K562 (cell line): ENCODE results near the gene NLRP4. TPM values are rescaled to one million over a fixed set of nuclear protein-coding genes. Genes with fewer than 3 reads are reported as not detected.
A peak's percentile ranks its signal among the peaks of the same experiment; 100 is the strongest.

Experiments used
- EHMT2 ChIP-seq: fragments of 450-650 bp; IDR thresholded peaks from 2 replicates; pipeline ENCODE4 v1.6.1; 2018; ENCODE audit warnings: antibody characterized with exemption
- ETV6 ChIP-seq, 3 experiments: fragments of 150-350 bp in 1 of 3; sonication (generic) in 1 of 3; formaldehyde crosslinking in 1 of 3; IDR thresholded peaks; 2 replicates each; pipeline versions ENCODE4 v1.6.1 to v1.8.0; 2014 to 2022; ENCODE audit warnings: borderline replicate concordance in 2 of 3, low read depth in 2 of 3, antibody characterized with exemption in 1 of 3, low read length in 1 of 3, mild to moderate bottlenecking in 1 of 3, missing genetic modification reagents in 1 of 3
- KLF1 ChIP-seq: fragments of 450-650 bp; IDR thresholded peaks from 2 replicates; pipeline ENCODE4 v1.6.1; 2016; ENCODE audit warnings: missing genetic modification characterization, missing compliant biosample characterization
- MAFF ChIP-seq: IDR thresholded peaks from 2 replicates; pipeline ENCODE4 v1.6.1; 2012; ENCODE audit warnings: low read length, improper control_type of control experiment
- MYC ChIP-seq, 2 experiments: fragments of 250-450 bp in 1 of 2; sonication (Bioruptor Pico) in 1 of 2; IDR thresholded peaks; 2 replicates each; pipeline versions ENCODE4 v1.5.1 to v1.6.1; 2012 to 2021; ENCODE audit warnings: low read depth in 2 of 2, borderline replicate concordance in 1 of 2, improper control_type of control experiment in 1 of 2, low read length in 1 of 2, mild to moderate bottlenecking in 1 of 2, moderate library complexity in 1 of 2
- NFIC ChIP-seq: fragments of 450-650 bp; IDR thresholded peaks from 2 replicates; pipeline ENCODE4 v1.6.1; 2017; ENCODE audit warnings: mild to moderate bottlenecking, inconsistent platforms
- SP1 ChIP-seq: sonication (generic); formaldehyde crosslinking; IDR thresholded peaks from 2 replicates; pipeline ENCODE4 v1.8.1; 2022; ENCODE audit warnings: mild to moderate bottlenecking, missing genetic modification reagents
- TBP ChIP-seq: optimal IDR thresholded peaks from 2 replicates; pipeline ENCODE3; 2011; ENCODE audit warnings: low read depth, low read length, improper control_type of control experiment
- polyA plus RNA-seq, 8 experiments: library from polyadenylated mRNA; depleted of rRNA in 4 of 8; stranded (reverse) in 5 of 8; unstranded in 3 of 8; fragments of >200 nt; fragmentation: Nextera tagmentation in 2 of 8; fragmentation: Illumina TruSeq in 1 of 8; extraction: Ambion mirVana in 2 of 8; extraction: Trizol in 1 of 8; gene quantifications; 2 replicates each; pipeline versions ENCODE4 v1.2.1 to v1.2.3, GENCODE V29; 2011 to 2014; ENCODE audit warnings: inconsistent platforms in 1 of 8, missing spikeins in 1 of 8
- total RNA-seq, 7 experiments: library from RNA; depleted of rRNA in 6 of 7; stranded (reverse); fragments of >200 nt in 6 of 7; fragmentation: Illumina TruSeq in 2 of 7; extraction: Trizol in 2 of 7; gene quantifications; 2 replicates each; pipeline versions ENCODE4 v1.2.1 to v1.2.3, GENCODE V29; 2011 to 2021; ENCODE audit warnings: low replicate concordance in 1 of 7
- TF ChIP-seq, protein P1 (sequence below): fragments of 450-650 bp; formaldehyde crosslinking; IDR thresholded peaks from 2 replicates; pipeline ENCODE4 v1.4.0; 2020; ENCODE audit warnings: mild to moderate bottlenecking, mixed read lengths
- TF ChIP-seq, protein P2 (sequence below): fragments of 450-650 bp; IDR thresholded peaks from 2 replicates; pipeline ENCODE4 v1.6.1; 2016; ENCODE audit warnings: mild to moderate bottlenecking, moderate library complexity
- TF ChIP-seq, protein P3 (sequence below): sonication (generic); formaldehyde crosslinking; IDR thresholded peaks from 2 replicates; pipeline ENCODE4 v1.9.0; 2022; ENCODE audit warnings: mild to moderate bottlenecking, missing genetic modification reagents
- TF ChIP-seq, protein P4 (sequence below): sonication (generic); formaldehyde crosslinking; IDR thresholded peaks from 2 replicates; pipeline ENCODE4 v1.5.0; 2020; ENCODE audit warnings: missing genetic modification reagents

Gene NLRP4
- total and polyA plus RNA-seq, 9 of the 15 experiments (the other 6 are each of a cell fraction or from before 2014, with no cell fraction given): 0.03 to 0.14 (median 0.05) TPM; not detected in 3

DNA sequence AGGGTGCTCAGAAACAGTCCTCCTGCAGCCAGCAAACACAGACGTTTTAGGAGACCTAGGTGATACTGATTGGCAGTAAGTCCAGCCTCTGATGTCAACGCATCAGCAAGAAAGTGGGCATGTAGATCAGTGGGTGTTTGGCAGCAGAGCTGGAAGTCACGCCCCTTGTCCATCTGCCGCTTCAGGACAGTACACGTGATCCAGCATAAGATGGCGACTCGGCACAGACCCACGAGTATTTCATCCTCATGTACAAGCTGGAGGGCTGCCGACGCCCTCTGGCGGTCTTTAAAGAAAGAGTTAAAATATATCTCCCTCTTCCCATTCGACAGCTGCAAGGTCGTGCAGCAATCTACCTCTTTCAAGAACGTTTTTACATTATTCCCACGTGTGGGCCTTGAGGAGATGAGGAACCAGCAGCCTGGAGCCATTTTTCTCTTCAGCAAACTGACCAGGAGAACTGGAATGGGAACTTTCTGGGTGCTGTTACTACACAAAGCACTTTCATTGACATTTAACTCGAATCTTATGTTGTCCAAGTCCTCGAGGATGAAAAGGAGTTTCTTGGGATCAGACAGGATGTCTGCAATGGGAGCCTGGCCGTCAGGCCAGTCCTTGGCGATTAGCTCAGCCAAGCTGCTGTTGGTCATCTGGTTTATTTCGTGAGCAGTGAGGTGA lies 26.8 kb upstream of the NLRP4 start (continued):
- TF ChIP-seq, protein P1, sequence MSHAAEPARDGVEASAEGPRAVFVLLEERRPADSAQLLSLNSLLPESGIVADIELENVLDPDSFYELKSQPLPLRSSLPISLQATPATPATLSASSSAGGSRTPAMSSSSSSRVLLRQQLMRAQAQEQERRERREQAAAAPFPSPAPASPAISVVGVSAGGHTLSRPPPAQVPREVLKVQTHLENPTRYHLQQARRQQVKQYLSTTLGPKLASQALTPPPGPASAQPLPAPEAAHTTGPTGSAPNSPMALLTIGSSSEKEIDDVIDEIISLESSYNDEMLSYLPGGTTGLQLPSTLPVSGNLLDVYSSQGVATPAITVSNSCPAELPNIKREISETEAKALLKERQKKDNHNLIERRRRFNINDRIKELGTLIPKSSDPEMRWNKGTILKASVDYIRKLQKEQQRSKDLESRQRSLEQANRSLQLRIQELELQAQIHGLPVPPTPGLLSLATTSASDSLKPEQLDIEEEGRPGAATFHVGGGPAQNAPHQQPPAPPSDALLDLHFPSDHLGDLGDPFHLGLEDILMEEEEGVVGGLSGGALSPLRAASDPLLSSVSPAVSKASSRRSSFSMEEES (CRISPR knock-in tag): peak; percentile 37
- TF ChIP-seq, protein P2, sequence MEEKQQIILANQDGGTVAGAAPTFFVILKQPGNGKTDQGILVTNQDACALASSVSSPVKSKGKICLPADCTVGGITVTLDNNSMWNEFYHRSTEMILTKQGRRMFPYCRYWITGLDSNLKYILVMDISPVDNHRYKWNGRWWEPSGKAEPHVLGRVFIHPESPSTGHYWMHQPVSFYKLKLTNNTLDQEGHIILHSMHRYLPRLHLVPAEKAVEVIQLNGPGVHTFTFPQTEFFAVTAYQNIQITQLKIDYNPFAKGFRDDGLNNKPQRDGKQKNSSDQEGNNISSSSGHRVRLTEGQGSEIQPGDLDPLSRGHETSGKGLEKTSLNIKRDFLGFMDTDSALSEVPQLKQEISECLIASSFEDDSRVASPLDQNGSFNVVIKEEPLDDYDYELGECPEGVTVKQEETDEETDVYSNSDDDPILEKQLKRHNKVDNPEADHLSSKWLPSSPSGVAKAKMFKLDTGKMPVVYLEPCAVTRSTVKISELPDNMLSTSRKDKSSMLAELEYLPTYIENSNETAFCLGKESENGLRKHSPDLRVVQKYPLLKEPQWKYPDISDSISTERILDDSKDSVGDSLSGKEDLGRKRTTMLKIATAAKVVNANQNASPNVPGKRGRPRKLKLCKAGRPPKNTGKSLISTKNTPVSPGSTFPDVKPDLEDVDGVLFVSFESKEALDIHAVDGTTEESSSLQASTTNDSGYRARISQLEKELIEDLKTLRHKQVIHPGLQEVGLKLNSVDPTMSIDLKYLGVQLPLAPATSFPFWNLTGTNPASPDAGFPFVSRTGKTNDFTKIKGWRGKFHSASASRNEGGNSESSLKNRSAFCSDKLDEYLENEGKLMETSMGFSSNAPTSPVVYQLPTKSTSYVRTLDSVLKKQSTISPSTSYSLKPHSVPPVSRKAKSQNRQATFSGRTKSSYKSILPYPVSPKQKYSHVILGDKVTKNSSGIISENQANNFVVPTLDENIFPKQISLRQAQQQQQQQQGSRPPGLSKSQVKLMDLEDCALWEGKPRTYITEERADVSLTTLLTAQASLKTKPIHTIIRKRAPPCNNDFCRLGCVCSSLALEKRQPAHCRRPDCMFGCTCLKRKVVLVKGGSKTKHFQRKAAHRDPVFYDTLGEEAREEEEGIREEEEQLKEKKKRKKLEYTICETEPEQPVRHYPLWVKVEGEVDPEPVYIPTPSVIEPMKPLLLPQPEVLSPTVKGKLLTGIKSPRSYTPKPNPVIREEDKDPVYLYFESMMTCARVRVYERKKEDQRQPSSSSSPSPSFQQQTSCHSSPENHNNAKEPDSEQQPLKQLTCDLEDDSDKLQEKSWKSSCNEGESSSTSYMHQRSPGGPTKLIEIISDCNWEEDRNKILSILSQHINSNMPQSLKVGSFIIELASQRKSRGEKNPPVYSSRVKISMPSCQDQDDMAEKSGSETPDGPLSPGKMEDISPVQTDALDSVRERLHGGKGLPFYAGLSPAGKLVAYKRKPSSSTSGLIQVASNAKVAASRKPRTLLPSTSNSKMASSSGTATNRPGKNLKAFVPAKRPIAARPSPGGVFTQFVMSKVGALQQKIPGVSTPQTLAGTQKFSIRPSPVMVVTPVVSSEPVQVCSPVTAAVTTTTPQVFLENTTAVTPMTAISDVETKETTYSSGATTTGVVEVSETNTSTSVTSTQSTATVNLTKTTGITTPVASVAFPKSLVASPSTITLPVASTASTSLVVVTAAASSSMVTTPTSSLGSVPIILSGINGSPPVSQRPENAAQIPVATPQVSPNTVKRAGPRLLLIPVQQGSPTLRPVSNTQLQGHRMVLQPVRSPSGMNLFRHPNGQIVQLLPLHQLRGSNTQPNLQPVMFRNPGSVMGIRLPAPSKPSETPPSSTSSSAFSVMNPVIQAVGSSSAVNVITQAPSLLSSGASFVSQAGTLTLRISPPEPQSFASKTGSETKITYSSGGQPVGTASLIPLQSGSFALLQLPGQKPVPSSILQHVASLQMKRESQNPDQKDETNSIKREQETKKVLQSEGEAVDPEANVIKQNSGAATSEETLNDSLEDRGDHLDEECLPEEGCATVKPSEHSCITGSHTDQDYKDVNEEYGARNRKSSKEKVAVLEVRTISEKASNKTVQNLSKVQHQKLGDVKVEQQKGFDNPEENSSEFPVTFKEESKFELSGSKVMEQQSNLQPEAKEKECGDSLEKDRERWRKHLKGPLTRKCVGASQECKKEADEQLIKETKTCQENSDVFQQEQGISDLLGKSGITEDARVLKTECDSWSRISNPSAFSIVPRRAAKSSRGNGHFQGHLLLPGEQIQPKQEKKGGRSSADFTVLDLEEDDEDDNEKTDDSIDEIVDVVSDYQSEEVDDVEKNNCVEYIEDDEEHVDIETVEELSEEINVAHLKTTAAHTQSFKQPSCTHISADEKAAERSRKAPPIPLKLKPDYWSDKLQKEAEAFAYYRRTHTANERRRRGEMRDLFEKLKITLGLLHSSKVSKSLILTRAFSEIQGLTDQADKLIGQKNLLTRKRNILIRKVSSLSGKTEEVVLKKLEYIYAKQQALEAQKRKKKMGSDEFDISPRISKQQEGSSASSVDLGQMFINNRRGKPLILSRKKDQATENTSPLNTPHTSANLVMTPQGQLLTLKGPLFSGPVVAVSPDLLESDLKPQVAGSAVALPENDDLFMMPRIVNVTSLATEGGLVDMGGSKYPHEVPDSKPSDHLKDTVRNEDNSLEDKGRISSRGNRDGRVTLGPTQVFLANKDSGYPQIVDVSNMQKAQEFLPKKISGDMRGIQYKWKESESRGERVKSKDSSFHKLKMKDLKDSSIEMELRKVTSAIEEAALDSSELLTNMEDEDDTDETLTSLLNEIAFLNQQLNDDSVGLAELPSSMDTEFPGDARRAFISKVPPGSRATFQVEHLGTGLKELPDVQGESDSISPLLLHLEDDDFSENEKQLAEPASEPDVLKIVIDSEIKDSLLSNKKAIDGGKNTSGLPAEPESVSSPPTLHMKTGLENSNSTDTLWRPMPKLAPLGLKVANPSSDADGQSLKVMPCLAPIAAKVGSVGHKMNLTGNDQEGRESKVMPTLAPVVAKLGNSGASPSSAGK: peak; percentile 90
- TF ChIP-seq SP1 (CRISPR knock-in tag) (no peak), KLF1 (tag) (no peak), EHMT2 (peak; percentile 80), TBP (peak; percentile 15), MYC (IDR thresholded peaks at IDR 0.05; ENCODE audit: low read depth, low read length) (peak; percentile 96), MYC (CRISPR knock-in tag; IDR thresholded peaks at IDR 0.05; ENCODE audit: borderline replicate concordance, low read depth) (no peak), ETV6 (IDR thresholded peaks at IDR 0.05; ENCODE audit: borderline replicate concordance in 1 of 2, low read depth in 2 of 2, low read length in 1 of 2) (no peak), ETV6 (CRISPR knock-in tag; IDR thresholded peaks at IDR 0.05; ENCODE audit: borderline replicate concordance) (no peak), MAFF (no peak), NFIC (peak; percentile 19; the same call in 1 of the 2 replicates)
- TF ChIP-seq, protein P3, sequence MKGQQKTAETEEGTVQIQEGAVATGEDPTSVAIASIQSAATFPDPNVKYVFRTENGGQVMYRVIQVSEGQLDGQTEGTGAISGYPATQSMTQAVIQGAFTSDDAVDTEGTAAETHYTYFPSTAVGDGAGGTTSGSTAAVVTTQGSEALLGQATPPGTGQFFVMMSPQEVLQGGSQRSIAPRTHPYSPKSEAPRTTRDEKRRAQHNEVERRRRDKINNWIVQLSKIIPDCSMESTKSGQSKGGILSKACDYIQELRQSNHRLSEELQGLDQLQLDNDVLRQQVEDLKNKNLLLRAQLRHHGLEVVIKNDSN (CRISPR knock-in tag): peak; percentile 90
- TF ChIP-seq, protein P4, sequence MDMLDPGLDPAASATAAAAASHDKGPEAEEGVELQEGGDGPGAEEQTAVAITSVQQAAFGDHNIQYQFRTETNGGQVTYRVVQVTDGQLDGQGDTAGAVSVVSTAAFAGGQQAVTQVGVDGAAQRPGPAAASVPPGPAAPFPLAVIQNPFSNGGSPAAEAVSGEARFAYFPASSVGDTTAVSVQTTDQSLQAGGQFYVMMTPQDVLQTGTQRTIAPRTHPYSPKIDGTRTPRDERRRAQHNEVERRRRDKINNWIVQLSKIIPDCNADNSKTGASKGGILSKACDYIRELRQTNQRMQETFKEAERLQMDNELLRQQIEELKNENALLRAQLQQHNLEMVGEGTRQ (CRISPR knock-in tag): peak; percentile 90
